Fibroblast of skin of left quadriceps (primary cell): ENCODE results near the gene DRG2.
A peak's percentile ranks its signal among the peaks of the same experiment; 100 is the strongest.

ENCODE experiments used
- DNase-seq, 2 experiments: peaks; one replicate each; pipeline ENCODE4 v3.0.0-alpha.2; 2013; ENCODE audit warnings: low read depth in 2 of 2

The DRG2 gene

DNA sequence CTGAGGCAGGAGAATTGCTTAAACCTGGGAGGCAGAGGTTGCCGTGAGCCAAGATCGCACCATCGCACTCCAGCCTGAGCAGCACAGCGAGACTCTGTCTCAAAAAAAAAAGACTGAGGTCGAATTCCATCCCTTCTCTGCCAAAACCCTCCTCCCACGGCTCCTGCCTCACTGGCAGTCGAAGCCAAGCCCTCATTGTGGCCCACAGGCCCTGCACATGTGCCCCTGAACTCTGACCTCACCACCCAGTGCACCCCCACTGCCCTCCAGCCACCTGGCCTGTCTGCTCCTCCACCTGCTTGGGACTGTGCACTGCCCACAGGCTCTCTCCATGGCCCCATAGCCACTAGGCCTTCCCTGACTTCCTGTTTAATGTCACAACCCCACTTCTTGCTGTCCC is 27.8 kb downstream of the DRG2 start:
- DNase-seq: no peak

DNA sequence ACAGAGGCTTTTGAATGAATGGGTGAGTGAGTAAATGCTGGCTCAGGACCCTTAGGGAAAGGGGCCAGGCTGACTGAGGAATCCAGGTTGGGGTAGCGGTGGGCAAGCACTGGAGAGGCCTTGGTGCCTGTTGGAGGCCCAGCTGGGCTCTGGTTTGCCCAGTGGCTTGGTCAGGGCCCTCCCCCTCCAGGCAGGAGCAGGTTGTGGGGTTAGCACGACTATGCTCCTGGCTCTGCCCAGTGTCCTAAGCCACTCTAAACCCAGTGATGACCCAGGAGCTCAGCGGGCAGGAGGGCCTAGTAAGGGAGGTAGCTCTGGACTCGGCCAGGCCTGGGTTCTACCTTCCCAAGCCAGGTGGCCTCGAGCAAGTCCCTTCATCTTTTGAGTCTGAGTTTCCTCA is 28.3 kb downstream of the DRG2 start:
- no peak for DNase-seq

DNA sequence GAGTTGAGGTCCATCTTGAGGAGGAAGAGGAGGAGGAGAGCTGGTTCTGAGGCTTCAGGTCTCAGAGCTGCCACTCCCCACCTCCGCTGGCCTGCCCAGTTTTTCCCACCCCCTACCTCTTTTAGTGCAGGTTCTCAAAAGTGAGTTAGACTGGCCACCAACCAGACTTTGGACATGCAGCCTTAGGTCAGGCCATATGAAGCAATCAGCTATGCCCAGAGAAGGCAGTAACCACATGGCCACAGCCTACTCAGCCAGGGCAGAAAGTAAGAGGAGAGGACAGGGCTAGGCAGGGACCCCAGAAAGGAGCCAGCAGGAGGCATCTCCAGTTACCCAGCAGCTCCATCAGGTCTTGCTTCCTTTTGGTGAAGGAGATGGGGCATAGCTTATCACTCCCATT is 29.8 kb downstream of the DRG2 start:
- DNase-seq: no peak

DNA sequence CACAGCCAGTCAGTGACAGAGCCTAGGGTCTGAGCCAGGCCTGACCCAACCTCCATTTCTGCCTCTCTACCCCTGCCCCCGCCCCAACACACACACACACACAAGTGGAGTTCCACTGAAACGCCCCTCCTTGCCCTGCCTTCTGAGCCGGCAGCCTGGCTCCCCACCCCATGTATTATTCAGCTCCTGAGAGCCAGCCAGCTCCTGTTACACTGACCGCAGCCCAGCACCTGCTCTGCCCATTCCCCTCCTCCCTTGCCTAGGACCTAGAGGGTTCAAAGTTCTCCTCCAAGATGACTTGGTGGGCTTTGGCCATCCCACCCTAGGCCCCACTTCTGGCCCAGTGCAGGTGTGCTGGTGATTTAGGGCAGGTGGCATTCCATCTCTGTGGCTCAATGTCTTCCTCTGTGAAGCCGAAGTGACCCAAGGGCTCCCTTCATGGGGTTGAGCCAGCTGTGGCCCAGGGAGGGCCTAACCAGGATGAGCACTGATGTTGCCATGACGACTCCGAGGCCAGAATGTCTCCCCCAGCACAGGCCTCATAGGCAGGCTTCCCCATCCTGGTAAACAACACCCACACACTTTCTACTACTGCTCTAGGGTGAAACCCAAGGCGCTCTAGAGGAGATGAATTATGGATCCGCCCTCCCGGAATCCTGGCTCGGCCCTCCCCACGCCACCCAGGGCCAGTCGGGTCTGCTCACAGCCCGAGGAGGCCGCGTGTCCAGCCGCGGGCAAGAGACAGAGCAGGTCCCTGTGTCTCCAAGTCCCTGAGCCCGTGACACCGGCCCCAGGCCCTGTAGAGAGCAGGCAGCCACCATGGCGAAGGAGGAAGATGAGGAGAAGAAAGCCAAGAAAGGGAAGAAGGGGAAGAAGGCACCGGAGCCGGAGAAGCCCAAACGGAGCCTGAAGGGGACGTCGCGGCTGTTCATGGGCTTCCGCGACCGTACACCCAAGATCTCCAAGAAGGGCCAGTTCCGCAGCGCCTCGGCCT is 30.5 kb downstream of the DRG2 start:
- DNase-seq: no peak

DNA sequence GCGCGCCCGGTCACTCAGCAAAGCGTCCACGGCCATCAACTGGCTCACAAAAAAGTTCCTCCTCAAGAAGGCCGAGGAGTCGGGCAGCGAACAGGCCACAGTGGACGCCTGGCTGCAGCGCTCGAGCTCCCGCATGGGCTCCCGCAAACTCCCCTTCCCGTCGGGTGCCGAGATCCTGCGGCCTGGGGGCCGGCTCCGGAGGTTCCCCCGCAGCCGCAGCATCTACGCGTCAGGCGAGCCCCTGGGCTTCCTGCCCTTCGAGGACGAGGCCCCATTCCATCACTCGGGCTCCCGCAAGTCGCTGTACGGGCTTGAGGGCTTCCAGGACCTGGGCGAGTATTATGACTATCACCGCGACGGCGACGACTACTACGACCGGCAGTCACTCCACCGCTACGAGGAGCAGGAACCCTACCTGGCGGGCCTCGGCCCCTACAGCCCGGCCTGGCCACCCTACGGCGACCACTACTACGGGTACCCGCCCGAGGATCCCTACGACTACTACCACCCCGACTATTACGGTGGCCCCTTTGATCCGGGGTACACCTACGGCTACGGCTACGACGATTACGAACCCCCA is 31.5 kb downstream of the DRG2 start:
- no peak for DNase-seq

DNA sequence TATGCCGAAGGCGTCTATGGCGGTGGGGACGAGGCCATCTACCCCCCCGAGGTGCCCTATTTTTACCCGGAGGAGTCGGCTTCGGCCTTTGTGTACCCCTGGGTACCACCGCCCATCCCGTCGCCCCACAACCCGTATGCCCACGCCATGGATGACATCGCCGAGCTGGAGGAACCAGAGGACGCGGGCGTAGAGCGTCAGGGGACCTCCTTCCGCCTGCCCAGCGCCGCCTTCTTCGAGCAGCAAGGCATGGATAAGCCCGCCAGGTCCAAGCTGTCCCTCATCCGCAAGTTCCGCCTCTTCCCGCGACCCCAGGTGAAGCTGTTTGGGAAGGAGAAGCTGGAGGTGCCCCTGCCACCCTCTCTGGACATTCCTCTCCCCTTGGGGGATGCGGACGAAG is 32.2 kb downstream of the DRG2 start:
- no peak for DNase-seq

DNA sequence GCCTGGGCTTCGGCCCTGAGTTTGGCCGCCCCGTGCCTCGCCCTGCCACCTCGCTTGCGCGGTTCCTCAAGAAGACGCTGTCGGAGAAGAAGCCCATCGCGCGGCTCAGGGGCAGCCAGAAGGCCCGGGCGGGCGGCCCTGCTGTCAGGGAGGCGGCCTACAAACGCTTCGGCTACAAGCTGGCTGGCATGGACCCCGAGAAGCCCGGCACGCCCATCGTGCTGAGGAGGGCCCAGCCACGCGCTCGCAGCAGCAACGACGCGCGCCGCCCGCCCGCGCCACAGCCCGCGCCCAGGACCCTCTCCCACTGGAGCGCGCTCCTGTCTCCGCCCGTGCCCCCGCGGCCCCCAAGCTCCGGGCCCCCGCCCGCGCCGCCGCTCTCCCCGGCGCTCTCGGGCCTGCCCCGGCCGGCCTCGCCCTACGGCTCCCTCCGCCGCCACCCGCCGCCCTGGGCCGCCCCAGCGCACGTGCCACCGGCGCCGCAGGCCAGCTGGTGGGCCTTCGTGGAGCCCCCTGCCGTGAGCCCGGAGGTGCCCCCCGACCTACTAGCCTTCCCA is 32.8 kb downstream of the DRG2 start:
- no peak for DNase-seq

DNA sequence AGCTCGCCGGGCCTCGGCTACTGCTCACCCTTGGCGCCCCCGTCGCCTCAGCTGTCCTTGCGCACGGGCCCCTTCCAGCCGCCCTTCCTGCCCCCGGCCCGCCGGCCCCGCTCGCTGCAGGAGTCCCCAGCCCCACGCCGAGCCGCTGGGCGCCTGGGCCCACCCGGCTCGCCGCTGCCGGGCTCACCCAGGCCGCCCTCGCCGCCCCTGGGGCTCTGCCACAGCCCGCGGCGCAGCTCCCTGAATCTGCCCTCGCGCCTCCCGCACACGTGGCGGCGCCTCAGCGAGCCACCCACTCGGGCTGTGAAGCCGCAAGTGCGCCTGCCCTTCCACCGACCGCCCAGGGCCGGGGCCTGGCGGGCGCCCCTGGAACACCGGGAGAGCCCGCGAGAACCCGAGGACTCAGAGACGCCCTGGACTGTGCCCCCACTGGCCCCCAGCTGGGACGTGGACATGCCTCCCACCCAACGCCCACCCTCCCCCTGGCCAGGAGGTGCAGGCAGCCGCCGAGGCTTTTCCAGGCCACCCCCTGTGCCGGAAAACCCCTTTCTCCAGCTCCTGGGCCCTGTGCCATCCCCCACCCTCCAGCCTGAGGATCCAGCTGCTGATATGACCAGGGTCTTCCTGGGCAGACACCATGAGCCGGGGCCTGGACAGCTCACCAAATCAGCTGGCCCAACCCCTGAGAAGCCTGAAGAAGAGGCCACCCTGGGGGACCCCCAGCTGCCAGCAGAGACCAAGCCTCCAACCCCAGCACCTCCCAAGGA is 33.6 kb downstream of the DRG2 start:
- no peak for DNase-seq

DNA sequence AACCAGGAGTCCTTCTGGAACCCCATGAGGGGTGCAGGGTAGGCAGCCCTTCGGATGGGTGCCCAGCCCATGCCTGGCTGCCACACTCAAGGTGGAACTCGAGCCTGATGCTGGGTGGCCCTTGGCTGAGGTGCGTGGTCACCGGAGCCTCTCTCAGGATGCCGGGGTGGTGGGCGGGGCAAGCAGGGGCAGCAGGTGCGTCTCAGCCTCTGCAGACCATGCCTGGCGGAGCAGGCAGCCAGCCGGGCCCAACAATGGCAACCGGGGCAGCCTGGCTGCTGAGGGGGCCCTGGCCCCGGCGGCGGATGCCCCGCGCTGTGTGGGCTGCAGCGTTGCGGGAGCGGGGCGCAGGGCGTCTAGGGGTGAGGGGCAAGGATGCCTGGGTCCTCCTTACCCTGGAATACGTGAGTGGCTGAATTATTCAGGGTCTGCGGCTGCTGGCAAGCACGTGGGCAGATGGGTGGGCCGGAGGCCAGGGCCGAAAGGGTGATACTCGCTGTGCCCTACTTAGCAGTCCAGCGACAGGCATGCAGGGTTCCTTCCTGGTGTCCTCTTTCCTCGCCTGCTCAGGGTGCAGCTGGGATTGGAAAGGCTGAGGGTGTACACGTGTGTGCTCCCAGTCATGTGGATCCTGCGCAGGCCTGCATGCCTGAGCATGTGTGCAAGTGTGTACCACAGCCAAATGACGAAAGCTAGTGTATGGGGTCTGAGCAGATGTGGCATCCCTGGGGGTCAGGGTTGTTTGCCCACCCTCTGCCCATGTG is 35.4 kb downstream of the DRG2 start:
- no peak for DNase-seq

DNA sequence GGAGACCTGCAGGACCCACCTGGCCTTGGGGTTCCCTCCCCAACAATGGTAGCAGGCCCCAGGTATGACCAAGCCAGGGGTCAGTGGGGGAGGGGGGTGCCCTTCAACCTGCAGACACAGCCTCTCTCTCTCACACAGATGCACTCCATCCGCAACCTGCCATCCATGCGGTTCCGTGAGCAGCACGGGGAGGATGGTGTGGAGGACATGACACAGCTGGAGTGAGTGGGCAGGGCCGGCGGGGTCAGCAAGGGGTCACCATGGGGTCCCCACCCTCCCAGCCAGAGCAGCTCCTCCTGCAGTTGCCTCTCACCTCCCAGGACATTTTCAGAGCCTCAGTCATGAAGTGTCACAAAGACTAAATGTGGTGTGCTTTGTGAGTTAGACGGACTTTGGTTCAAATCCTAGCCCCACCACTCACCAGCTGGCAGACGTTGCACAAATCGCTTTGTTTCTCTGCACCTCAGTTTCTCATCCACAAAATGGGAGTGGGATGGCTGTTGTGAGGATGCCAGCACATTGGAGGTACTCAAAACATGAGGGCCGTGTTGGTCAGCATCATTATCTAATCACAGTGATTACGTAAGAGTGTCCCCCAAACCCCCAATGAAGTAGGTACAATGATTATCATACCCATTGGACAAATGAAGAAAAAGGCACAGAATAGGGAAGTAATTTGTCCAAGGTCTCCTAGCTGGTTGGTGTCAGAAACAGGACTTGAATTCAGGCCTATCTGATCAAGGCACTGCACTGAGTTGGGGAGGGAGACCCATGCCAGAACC is 36.8 kb downstream of the DRG2 start:
- DNase-seq: no peak

DNA sequence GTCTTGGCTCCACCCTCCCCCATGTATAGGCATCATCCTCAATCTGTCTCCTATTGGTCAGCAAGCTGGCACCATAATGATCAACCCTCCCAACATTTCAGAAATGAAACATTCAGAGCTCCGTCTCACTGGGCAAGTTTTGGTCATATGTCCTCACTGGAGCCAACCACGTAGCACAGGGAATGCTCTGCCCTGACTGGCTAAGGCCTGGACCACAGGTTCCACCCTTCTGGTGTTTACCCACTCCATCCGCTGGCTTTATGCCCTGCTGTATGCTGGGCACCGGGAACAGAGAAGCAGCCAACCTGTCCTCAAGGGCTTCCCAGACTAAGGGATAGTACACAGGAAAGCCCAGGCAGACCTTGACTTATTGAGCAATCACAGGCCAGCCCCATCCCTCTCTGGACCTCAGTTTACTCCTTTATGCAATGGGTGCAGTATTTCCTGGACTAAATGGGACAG is 41.3 kb downstream of the DRG2 start:
- DNase-seq: peak; percentile 6 to 8

DNA sequence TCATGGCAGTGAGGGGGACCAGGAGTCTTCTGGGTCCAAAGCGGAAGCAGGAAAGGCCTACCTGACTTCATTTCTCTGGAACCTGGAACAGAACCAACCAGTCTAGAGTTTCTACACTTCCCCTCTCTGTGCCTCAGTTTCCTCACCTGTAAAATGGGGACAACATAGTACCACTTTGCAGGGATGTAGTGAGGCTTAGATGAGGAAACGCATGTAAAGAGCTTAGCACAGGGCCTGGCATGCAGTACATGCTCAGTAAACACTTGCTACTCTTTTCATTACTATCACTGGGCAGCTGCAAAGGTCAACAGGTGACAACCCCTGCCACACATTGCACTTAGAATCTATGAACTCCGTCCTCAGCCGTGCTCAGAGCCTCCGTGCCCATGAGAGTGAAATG is 45.0 kb downstream of the DRG2 start:
- no peak for DNase-seq

DNA sequence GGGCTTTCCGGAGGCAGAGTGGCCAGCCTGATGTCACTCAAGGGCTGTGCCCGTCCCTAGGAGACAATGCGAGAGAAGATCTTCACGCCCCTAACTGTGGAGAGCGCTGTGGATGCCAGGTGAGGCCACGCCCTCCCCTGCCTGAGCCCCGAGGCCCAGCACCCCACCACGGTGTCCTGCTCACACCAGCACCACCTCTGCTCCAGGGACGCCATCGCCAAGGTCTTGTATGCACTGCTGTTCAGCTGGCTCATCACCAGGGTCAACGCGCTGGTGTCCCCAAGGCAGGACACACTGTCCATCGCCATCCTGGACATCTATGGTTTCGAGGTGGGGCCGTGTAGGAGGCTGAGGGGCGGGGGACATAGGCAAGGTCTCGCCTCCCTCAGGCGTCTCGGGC is 48.6 kb downstream of the DRG2 start:
- no peak for DNase-seq

DNA sequence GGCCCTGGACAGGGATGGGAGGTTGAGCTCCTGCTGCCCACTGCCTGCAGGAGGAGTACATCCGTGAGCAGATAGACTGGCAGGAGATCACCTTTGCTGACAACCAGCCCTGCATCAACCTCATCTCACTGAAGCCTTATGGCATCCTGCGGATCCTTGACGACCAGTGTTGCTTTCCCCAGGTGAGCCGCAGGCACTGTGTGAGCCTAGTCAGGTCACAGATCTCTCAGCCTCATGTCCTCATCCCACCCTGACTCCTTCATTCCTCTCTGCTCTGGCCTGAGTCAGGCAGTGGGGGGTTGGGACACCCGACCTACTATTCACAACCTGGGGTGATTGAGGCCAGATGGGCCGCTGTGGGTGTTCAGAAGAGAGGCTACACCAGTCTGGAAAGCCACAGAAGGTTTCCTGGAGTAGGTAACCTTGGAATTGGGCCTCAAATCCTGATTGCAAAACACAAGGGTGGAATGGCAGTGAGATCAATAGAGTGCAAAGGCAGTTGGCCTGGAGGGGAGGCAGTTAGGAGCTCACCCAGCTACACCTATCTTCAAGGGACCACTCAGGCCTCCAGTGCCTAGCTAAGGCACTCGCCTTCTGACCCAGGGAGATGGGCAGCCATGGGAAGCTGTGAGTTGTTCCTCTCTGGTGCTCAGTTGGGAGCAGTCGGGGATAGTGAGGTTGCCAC is 50.5 kb downstream of the DRG2 start:
- DNase-seq: no peak

DNA sequence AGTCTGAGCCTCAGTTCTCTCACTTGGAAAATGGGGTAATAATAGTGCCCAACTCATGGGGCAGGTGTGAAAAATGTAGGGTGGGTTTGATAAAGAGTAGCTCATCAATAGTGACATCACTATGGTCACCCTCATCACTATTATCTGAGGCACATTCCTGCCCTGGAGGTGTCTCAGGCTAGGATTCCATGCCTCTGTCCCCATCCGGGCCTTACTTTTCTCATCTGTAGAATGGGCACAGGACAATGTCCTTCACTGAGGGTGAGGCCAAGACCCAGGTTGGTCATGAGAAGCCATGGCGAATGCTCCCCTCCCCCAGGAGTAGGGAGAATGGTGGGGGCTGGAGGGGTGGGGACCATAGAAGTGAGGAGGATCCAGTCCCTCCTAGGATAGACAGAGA is 51.3 kb downstream of the DRG2 start:
- DNase-seq: no peak

DNA sequence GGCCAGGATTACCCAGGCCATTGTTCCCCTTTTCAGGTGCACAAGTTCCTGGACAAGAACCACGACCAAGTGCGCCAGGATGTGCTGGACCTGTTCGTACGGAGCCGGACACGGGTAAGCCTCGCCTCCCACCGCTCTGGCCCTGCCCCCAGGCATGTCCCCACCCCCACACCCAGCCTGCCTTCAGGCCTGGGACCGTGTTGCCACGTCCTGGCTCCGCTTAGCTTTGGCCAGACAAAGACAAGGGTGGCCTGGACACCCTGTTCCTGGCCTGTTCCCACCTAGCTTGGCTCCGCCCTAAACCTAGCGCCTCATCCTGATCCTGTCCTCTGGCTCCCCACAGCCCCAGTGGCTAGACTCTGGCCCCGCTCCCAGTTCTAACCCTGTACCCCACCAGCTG is 51.8 kb downstream of the DRG2 start:
- DNase-seq: no peak

DNA sequence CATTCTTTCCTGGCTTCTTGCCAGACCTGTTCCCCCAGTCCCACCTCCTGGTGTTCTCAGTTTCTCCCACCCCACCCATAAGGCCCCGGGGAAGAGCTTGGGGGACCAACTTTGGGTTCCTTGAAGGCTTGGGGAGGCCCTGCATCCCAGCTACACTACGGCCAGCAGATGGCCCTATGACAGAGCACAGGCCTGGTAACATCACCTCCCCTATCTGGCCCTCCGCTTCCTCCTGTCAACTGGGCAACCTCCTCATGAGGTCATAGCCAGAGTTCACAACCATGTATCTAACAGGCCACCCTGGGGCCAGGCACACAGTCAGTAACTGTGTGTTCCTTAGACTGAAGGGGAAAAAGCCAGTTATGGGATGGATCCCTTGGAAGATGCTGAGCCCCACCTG is 52.2 kb downstream of the DRG2 start:
- no peak for DNase-seq

DNA sequence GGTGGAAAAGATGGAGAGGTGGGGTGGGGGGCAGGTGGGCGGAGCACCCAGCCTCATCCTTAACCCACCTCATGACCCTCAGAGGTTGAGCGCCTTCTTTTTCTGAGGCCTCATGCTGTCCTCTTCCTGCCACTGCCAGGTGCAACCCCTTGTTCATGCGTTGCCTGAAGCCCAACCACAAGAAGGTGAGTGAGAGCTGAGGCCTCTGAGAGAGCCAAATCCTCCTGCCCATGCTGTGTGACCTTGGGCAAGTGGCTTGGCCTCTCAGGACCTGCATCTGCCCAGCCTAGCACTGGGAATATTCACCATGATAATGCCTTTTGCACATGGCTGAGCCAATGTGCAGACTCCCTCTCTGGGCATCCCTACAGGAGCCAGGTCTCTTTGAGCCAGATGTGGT is 52.9 kb downstream of the DRG2 start:
- DNase-seq: no peak

DNA sequence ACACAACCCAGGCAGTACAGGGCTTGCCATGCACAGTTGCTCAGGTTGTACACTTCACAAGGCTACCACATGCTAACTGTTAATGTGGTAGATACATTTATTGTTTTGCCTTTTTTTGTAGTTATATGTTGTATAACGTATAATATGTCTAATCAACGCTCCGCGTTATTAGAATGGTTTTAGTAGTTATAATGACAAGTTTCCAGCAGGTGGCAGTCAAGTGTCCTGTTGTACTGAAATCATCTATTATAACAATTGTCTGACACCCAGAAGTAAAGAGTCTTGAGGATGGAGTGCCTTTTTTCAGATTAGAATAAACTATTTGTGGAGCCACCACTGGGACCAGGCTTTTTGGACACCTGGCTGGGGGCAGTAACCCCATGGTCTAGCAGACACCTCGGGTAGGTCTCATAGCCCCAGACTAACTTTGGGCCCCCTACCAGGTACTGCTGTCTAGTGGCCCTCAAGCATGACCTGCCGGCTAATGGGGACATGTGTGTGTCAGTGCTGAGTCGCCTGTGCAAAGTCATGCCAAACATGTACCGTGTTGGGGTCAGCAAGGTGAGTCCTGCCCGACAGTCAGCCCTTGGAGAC is 53.6 kb downstream of the DRG2 start:
- peak; percentile 24 to 25 for DNase-seq

DNA sequence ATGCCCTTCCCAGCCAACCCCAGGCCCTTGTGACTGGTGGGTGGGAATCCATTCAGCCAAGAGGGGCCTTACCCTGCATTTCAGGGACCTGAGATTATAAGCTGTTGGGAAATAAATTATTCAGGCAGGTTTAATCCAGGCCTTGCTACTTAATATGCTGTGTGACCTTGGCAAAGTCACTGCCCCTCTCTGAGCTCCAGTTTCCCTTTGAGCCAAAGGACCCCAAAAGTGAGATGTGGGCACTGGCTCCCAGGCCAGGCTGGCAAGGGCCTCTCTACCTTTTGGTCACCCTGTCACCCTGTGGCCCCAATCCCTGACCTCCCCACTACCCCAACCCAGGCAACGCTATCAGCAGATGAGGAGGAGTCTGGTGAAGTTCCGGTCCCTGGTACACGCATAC is 54.7 kb downstream of the DRG2 start:
- DNase-seq: no peak
